Activated naive CD8-positive, alpha-beta T cell treated with anti-CD3 and anti-CD28 coated beads for 36 hours (primary cell): ENCODE data around the gene FUT7. TPM values are rescaled to one million over a fixed set of nuclear protein-coding genes. Genes with fewer than 3 reads are reported as not detected.
A peak's percentile ranks its signal among the peaks of the same experiment; 100 is the strongest.

Source experiments
- DNase-seq: peaks from one replicate; pipeline ENCODE4 v3.0.0; 2021
- H3K27ac Mint-ChIP-seq: one replicate; pipeline ENCODE4 v1.8.0; 2022; ENCODE audit warnings: mild to moderate bottlenecking, moderate library complexity, mixed read lengths
- H3K27me3 Mint-ChIP-seq: one replicate; pipeline ENCODE4 v1.8.0; 2022; ENCODE audit warnings: mild to moderate bottlenecking, mixed read lengths
- H3K36me3 Mint-ChIP-seq: one replicate; pipeline ENCODE4 v1.8.0; 2021; ENCODE audit warnings: mild to moderate bottlenecking, mixed read lengths
- H3K4me1 Mint-ChIP-seq: one replicate; pipeline ENCODE4 v1.8.0; 2021; ENCODE audit warnings: mixed read lengths
- H3K4me3 Mint-ChIP-seq: one replicate; pipeline ENCODE4 v1.8.0; 2022; ENCODE audit warnings: mild to moderate bottlenecking, moderate library complexity, mixed read lengths
- H3K9me3 Mint-ChIP-seq: one replicate; pipeline ENCODE4 v1.8.0; 2022; ENCODE audit warnings: mixed read lengths
- total RNA-seq, 2 experiments: library from RNA; stranded (reverse); gene quantifications; one replicate each; pipeline ENCODE4 v1.2.3, GENCODE V29; 2021

Gene FUT7
- total RNA-seq, 2 experiments from 2014 or later, result not detected

GRCh38 chr9:137056739-137057415, 25.0 kb upstream of the FUT7 start:
- no peak for DNase-seq
- H3K4me1 Mint-ChIP-seq, result no peaks in the 10 kb centered on the region
- H3K27me3 Mint-ChIP-seq, result peaks cover 16% of the 10 kb centered on the region
- H3K9me3 Mint-ChIP-seq, result no peaks in the 10 kb centered on the region
- H3K27ac Mint-ChIP-seq, result no peak overlapping the region
- no peak overlapping the region for H3K4me3 Mint-ChIP-seq
- H3K36me3 Mint-ChIP-seq, result no peaks in the 10 kb centered on the region

- Mint-ChIP-seq H3K36me3 (no peaks in the 10 kb centered on the region), H3K27me3 (peaks cover 21% of the 10 kb centered on the region), H3K27ac (no peak overlapping the region), H3K4me3 (no peak overlapping the region), H3K4me1 (no peaks in the 10 kb centered on the region), H3K9me3 (no peaks in the 10 kb centered on the region)
- no peak for DNase-seq
Observed at GRCh38 chr9:137055385-137056364, 23.8 kb upstream of the FUT7 start.

- no peaks in the 10 kb centered on the region for H3K9me3 Mint-ChIP-seq
- no peaks in the 10 kb centered on the region for H3K4me1 Mint-ChIP-seq
- peaks cover 28% of the 10 kb centered on the region for H3K27me3 Mint-ChIP-seq
- H3K36me3 Mint-ChIP-seq, result no peaks in the 10 kb centered on the region
- DNase-seq, result no peak
- no peak overlapping the region for H3K4me3 Mint-ChIP-seq
- no peak overlapping the region for H3K27ac Mint-ChIP-seq
Observed at GRCh38 chr9:137054932-137055384, 23.1 kb upstream of the FUT7 start.

GRCh38 chr9:137053944-137054931, 22.4 kb upstream of the FUT7 start, which contains the start of gene ENTPD2:
TSS of gene ENTPD2 (minus strand) at chr9:137054061. CDS start at chr9:137053997, 64 bp downstream.
- Mint-ChIP-seq H3K4me1 (no peaks in the 10 kb centered on the region), H3K9me3 (no peaks in the 10 kb centered on the region), H3K4me3 (no peak within 1 kb of the TSS), H3K36me3 (no peaks in the 10 kb centered on the region), H3K27ac (no peak within 1 kb of the TSS), H3K27me3 (peaks cover 35% of the 10 kb centered on the region)
- peak; percentile 52 for DNase-seq

GRCh38 chr9:137052998-137053943, 21.4 kb upstream of the FUT7 start:
- Mint-ChIP-seq H3K4me3 (no peak overlapping the region), H3K27ac (no peak overlapping the region), H3K27me3 (peaks cover 45% of the 10 kb centered on the region), H3K9me3 (no peaks in the 10 kb centered on the region), H3K36me3 (no peaks in the 10 kb centered on the region), H3K4me1 (no peaks in the 10 kb centered on the region)
- no peak for DNase-seq

GRCh38 chr9:137052293-137052692, 20.4 kb upstream of the FUT7 start:
- Mint-ChIP-seq H3K36me3 (no peaks in the 10 kb centered on the region), H3K27me3 (peaks cover 54% of the 10 kb centered on the region), H3K4me1 (no peaks in the 10 kb centered on the region), H3K27ac (no peak overlapping the region), H3K4me3 (no peak overlapping the region), H3K9me3 (no peaks in the 10 kb centered on the region)
- no peak for DNase-seq

GRCh38 chr9:137051145-137051724, 19.3 kb upstream of the FUT7 start:
- no peak overlapping the region for H3K4me3 Mint-ChIP-seq
- no peak overlapping the region for H3K27ac Mint-ChIP-seq
- H3K27me3 Mint-ChIP-seq, result peaks cover 65% of the 10 kb centered on the region
- no peaks in the 10 kb centered on the region for H3K9me3 Mint-ChIP-seq
- no peaks in the 10 kb centered on the region for H3K36me3 Mint-ChIP-seq
- no peak for DNase-seq
- no peaks in the 10 kb centered on the region for H3K4me1 Mint-ChIP-seq

- no peak overlapping the region for H3K27ac Mint-ChIP-seq
- no peaks in the 10 kb centered on the region for H3K4me1 Mint-ChIP-seq
- no peak overlapping the region for H3K4me3 Mint-ChIP-seq
- H3K9me3 Mint-ChIP-seq, result no peaks in the 10 kb centered on the region
- no peaks in the 10 kb centered on the region for H3K36me3 Mint-ChIP-seq
- DNase-seq, result no peak
- H3K27me3 Mint-ChIP-seq, result peaks cover 66% of the 10 kb centered on the region
Observed at GRCh38 chr9:137050570-137050969, 18.7 kb upstream of the FUT7 start.

- Mint-ChIP-seq H3K27ac (no peak overlapping the region), H3K4me1 (peaks cover 3% of the 10 kb centered on the region), H3K27me3 (peaks cover 72% of the 10 kb centered on the region), H3K9me3 (no peaks in the 10 kb centered on the region), H3K4me3 (no peak overlapping the region), H3K36me3 (no peaks in the 10 kb centered on the region)
- DNase-seq, result peak; percentile 67
Observed at GRCh38 chr9:137049544-137050449, 17.9 kb upstream of the FUT7 start.

GRCh38 chr9:137048655-137049543, 17.0 kb upstream of the FUT7 start:
- Mint-ChIP-seq H3K27ac (no peak overlapping the region), H3K36me3 (no peaks in the 10 kb centered on the region), H3K4me1 (peaks cover 5% of the 10 kb centered on the region), H3K27me3 (peaks cover 73% of the 10 kb centered on the region), H3K4me3 (no peak overlapping the region), H3K9me3 (no peaks in the 10 kb centered on the region)
- no peak for DNase-seq

GRCh38 chr9:137046088-137046787, 14.3 kb upstream of the FUT7 start, which contains the start of gene NPDC1:
TSS of gene NPDC1 (minus strand) at chr9:137046177. CDS start at chr9:137045989, 188 bp downstream.
- Mint-ChIP-seq H3K9me3 (no peaks in the 10 kb centered on the region), H3K36me3 (no peaks in the 10 kb centered on the region), H3K4me3 (peak within 1 kb of the TSS; percentile 53), H3K27ac (no peak within 1 kb of the TSS), H3K27me3 (peaks cover 58% of the 10 kb centered on the region), H3K4me1 (peaks cover 5% of the 10 kb centered on the region)
- DNase-seq, result peak; percentile 84
